NCI-H526 (cell line): ENCODE data around the gene CRIM1.

Source experiments
- DNase-seq, 2 experiments: peaks; one replicate each; lab custom pipeline; 2025; lab: John Stamatoyannopoulos, UW

CRIM1 gene

DNA sequence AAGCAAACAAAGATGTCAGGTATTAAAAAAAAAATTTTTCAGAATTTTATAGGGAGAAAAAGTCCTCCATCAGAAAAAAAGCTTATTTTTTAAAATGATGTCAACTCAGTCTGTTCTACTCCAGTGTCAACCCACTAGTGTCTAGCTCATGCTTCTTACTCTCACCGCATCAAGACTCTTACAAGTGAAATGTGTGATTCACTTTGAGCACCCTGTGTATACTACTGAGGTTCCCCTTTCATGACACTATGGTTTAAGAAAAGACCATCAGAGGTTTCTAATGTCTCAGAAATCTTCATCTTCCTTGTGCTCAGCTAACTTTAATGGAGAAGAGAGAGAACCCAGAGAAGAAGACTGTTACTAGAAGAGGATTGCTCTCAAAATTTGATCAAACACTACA, 199.0 kb downstream of the CRIM1 start:
- no peak for DNase-seq

DNA sequence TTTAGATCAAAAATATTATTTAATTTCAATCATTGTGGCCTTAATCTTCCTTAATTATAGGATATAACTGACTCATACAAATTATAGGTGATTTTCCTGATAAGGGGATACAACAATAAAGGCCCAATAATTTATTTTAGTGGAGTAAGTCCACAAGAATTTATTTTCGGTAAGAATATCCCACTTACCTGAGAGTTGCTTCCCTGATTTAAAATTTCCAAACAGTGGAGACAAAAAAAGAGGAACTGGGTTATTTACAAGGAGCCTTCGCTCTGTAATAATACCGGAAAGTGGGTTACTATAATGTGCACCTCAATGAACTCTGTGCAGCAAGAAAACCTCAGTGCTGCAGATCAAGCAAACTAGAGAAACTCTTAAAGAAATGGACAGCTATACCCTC, 200.2 kb downstream of the CRIM1 start:
- no peak for DNase-seq

DNA sequence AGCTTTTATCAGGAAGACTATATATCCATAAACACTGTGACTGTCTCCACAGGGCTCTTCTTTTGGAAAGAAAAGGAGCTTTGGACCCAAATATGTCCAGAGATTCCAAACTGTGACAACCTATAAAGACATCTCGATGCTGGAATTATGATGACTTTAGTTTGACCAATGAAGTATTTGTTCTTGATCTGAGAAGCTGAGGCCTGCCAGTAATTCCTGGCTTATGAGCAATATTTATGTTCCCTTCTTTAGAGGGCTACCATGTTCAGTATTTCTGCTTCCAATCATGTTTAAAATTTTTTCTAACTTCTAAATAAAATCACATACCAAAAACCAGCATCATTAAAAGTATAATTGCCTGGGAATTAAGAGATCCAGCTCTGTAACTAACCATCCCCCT, 201.3 kb downstream of the CRIM1 start:
- DNase-seq, result no peak

DNA sequence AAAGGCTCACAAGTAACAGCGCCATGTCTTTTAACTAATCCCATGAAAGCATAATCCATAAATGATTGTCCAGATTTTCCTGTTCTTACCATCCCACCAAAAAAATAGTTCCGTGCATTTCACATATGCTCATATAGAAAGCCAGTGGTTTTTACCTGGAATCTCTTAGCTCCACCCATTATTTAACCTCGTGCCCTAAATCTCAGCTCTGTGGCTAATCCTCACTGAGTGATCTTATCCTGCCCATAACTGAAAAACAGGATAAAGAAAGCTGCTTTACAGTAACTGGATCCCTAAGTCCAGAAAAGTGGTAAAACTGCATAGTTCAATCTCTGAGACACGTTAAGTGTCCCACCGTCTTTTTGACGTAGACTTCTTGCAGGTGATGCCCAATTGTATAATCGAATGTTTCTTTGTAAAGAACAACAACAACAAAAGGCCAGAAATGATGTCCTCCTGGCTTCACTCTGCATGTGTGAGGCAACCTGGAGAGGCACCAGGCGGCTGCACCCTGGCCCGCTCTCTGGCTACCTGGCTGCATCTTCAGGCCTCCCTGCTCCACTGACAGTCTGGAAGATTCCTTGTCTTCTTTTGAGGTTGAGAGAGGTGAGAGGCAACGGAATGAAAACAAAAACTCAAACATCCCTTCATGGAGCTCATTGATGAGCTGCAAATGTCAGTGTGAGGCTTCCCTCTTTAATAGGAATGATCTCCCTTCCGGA, 203.8 kb downstream of the CRIM1 start:
- no peak for DNase-seq

DNA sequence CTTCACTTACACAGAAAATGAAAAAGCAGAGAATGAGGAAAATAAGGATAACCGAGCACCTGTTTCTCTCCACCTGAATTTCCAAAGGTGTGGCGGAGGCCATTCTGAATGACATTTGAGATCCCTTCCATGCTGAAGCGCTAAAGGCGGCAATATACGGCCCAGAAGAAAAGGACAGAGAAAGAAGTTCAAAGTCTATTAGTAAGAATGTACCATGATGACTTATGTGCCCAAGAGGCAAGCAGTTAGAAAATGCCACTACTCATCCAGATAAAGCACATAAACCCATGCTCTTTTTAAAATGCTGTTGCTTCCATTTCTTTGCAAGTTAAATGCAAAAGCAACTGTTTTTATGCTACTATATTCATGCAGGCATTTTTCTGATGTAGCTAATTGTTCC, 205.1 kb downstream of the CRIM1 start:
- DNase-seq, result no peak

DNA sequence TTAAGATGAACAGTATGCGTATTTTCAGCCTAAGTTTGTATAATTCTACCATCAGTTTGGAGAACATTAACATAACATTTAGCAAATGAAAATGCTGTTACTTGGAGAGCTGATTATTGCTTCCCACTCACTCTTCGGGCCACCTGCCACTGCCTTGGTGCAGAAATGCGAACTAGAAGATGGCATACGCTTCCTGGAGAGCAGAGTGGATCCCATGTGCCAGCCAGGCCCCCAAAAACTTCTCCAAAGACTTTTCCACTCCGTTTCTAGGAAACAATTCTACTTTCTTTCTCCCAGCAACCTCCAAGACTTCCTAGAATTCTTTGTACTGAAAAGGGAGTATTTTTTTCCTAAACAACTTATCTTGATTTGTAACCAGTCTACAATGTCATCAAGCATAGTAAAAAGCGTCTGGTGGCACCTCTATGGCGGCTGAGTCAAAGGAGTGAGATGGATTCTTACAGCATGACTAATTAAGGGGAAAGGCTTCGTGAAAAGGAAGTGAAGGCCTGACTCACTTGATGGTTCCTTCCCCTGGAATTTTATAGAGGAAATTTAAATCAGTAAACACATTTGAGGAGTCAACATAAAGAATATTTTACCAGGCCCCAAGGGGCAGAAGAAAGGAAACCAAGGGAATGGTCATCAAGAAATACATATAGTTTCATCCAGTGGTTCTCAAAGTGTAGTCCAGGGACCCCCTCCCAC, 205.8 kb downstream of the CRIM1 start:
- no peak for DNase-seq

DNA sequence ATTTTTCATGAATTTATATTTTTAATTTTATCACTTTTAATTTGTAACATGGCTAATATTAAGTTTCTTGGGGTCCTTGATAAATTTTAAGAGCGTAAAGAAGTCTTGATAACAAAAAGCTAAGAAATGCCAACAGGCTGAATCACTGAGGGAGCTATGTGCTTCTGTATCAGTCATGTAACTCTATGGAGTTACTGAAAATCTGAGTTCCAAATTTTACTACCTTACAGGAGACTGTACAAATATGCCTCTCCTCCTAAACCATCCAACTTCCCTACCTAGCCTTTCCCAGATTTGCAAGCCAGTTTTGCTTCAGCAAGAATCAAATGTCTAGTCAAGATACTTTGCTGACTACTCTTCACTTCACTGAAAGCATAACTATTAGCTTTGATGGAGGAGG, 206.7 kb downstream of the CRIM1 start:
- no peak for DNase-seq

DNA sequence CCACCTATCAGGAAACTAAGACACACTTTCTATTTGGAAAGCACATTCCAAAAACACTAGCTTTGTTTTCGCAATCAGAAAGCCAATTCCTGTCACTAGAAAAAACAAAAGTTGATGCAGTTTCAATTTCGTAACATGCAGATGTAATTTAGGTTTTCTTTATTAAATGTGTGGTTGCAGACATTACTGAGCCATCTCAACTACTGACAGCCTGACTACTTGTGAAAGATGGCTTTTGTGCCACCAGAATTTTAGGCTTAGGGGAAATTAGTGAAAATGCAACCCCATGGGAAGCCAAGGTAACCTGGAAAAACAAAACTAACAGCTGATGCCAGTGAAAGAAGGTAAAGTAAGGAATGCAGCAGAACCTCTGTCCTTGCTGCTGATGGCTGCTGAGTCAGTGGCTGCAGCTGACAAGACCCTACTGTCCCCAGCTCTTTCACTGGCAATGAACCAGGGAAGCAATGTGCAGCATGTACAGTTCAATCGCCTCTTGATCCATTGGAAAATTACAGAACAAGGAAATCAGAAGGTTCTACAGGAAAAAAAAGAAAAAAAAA, 207.5 kb downstream of the CRIM1 start:
- DNase-seq, result no peak

DNA sequence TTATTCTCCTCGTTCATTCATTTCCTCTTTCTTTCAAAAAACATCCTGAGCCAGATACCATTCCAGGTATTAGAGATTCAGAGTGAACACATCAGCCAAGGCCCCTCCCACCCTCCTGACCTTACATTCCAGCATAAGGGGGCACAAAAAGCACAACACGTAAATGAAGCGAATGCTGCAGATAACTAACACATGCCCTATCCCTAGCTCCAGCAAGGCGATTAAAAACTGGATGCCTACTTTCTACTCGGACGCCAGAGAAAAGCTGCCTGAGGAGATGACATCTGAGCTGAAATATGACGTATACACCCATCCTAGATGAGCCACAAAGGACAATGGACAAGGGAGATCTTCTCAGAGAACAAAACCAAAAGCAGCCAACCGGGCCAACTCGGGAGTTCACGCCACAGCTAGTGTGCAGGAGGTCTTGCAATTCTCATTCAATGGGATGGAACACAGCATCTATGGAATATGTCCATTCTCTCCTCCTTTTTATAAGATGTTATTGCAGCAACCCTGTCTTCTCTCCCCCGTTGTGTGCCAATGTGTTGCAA, 208.9 kb downstream of the CRIM1 start:
- no peak for DNase-seq

DNA sequence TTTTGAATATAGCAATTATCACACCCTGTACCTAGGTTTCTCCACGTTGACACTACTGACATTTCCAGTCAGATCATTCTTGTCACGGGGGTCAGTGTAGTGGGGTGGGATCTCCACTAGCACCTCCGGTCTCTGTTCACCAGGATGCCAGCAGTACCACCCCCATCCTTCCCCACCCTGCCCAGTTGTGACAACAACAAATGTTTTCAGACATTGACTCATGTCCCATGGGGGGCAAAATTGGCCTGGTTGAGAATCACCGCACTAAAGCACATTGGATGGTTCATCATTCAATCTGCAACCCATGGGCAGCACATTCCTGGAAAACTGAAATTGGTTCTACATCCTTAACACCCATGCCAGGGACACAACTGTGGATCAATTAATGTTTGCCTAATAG, 210.1 kb downstream of the CRIM1 start:
- DNase-seq, result no peak

DNA sequence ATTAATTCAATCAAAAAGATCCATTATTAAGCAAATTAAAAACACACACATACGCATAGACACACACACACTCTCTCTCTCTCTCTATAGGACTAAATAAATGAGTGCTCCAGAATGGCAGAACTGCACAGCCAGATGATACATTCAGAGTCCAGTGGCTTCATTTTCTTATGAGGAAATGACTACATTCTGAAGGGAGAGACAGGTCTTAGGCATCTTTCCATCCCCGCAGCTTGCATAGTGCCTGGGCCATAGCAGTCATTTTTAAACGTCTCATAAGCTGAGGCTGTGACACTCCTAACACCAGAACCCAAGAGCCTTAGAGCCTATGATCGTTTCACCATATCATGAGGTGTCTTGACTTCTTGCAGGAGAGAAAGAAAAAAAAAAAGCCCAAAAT, 211.3 kb downstream of the CRIM1 start:
- no peak for DNase-seq

DNA sequence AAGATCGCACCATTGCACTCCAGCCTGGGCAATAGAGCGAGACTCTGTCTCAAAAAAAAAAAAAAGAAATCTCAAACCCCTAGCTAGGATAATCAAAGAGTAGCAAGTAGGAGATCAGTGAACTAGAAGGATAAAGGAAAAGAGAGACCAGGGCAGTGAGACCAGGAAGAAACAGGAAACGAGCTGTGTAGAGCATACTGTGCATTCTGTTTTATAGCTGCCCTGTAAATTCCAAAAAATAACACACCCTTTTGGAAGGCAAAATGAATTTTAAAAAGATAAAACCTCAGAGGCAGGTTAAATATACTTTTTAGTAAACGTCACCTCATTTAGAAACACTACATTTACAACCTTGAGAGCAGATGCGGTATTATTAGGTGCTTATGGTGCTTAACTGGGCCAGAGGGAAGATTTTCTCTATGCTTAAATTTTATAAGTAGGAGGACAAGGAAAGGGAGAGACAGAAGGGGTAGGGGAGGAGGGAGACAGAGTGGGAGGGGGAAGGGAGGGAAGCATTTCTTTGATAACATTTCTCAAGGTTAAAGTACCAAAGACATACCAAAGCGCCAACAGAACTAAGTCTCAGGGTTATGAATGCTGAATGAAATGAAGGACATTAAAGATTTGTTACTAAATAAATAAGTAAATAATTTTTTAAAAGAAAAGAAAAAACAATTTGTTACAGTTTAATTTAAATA, 212.3 kb downstream of the CRIM1 start:
- DNase-seq, result no peak

DNA sequence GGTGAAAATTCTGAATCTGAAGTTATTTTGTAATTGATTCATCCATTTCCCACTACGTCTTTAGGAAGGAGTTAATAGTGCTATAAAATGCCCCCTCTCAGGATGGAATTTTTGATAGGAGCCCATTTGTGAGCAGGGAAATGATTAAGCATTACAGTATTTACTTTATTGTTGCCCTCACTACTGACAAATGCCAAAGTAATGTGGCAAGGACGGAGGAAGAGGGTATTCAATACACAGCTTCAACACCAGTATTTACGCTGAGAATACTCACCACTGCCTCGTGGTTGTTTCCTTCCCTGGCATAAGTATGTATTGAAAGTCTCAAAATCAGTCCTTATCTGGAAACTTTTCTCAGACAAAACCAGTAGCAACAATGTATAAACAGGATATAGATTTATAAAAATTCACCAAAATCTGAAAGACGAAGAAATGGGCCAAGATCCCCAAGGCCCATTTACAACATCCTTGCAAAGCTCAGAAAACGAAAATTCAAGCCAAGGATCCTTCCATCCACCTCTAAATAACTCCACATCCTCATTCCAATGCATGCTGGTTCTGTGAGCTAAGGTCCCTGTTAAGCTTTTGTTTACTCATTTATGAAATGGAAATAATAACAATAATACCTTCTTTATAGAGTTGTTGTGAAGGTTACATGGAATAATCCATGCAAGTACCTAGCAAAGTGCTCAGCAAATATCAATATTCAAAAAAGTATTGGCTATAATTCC, 213.1 kb downstream of the CRIM1 start:
- DNase-seq, result no peak

DNA sequence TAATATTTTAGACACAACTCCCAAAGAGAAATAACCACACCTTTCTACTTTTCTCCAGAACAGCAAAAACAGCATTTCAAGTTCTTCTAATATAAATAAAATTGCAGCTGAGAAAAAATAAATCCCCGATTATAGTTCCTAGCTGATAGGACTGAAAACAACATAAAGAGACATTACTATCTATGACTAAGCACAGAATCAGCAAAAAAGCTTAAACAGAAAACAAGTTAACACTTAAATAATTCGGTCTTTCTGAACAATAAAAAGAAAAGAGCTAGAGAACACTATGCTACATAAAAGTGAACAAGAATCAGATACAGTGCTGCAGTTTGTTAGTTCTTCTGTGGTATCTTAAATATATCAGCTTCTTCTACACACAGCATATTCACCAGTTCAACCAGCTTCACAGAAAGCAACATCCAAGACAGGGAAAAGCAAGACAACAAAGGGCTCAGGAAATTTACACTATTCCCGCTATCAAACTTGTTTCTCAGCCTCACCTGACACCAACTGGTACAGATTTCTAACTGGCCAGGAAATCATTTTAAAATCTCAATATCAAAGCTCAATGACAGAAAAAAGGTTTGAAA, 213.8 kb downstream of the CRIM1 start:
- no peak for DNase-seq

DNA sequence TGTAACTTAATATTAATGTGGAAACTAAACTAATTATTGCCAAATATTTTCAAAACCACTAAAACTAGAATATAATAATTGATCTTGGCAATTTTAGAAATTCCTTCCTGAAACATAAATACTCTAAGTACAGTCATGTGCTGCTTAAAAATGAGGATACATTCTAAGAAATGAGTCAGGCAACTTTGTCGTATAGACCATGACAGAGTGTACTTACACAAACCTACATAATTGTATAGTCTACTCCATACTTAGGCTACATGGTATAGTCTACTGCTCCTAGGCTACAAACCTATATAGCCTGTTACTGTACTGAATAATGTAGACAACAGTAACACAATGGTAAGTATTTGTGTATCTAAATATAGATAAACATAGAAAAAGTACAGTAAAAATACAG, 214.8 kb downstream of the CRIM1 start:
- DNase-seq, result no peak

DNA sequence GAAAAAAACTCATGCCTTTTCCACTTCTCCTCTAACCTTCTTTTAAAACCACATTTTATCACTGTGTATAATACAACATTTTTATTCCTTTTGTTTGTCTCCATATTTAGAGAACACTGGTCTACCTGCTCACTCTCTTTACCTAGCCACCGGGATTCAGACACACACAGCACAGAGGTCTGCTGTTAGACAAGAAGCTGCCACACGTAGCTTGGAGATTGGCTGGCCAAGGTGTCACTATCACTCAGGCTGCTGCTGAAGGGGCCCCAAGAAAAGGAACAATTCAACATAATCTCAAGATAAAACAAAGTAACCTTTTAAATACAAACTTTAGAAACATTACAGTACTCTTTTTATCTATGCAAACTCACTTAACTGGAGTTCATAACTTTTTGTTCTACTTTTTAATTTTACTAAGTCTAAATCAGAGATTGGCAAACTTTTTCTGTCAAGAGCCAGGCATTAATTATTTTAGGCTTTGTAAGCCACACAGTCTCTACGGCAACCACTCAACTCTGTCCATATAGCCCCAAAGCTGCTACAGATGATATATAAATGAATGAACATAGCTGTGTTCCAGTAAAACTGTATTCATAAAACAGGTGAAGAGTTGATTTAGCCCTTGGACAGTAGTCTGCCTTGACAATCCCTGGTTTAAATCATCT, 216.6 kb downstream of the CRIM1 start:
- no peak for DNase-seq

DNA sequence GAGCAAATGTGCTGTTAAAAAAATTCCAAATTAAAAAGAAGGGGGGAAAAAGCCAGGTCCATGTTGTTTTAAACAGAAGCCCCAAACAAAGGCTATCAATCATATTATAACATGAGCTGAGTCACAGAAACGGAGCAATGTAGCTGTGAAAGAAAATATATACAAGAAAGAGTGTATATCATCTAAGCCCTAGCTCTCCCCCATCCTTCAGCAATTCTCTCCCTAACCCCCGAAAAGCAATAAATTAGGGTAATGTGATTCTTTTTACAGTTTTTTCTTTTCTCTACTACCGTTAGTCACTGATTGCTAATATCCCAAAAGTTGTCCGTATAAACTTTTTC, 217.1 kb downstream of the CRIM1 start:
- DNase-seq, result no peak

DNA sequence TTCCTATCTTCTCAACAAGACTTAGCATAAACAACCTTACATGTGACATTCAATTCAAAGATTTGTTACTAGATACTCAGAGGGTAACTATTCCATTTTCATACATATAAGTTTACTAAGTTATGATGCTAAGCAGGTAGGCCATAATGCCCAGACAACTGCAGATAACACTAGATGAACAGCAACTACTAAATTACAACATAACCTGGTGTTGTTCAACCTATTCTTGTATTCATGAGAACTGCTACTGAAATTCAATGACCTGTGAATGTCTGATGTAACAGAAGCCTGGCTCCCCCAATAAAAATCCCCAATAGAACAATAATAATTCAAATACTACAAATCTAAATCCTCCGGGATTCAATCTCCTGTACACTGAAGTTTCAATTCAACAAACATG, 217.6 kb downstream of the CRIM1 start:
- no peak for DNase-seq

DNA sequence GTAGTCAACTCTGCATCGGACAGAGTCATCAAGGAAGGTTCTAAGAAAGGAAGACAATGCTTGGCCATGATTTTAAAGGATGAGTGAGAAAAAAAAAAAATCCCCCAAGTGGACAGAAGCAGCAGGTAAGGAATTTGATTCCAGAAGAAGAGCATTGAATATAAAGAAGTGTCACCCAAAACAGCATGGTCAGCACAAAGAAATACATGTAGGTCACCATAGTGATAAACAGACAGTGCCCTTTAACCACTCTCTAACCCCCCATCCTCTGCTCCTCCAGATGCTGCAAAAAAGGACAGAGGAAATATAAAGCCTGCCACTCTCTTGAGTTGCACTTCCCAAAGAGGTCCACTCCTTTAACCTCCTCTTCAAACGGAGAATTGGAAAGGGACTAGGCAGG, 219.0 kb downstream of the CRIM1 start:
- DNase-seq, result no peak

DNA sequence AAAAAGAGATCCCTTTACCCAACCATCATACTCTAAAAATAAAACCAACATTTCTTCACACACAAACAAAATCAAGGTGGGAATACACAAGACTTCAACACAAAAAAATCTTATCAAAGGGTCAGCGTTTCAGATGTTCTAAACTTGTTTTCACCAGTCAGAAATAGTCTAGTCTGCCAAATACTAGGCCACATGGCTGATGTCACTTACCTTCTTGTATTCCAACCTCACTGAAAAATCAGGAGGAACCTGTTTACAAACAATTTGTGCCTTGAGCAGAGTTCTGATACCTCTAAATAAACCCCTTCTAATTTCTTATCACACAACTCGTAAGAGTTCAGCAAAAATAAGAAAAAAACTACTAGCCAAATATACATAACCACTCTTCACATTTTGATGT, 222.3 kb downstream of the CRIM1 start:
- no peak for DNase-seq
